NB4 (cell line): ENCODE measurements around the gene NDUFV1.

Experiments
- MYC ChIP-seq: IDR thresholded peaks from 2 replicates; pipeline ENCODE4 v1.6.1; 2011; ENCODE audit warnings: low read depth, low read length
- POLR2A ChIP-seq: IDR thresholded peaks from 2 replicates; pipeline ENCODE4 v1.6.1; 2011; ENCODE audit warnings: mild to moderate bottlenecking; ENCODE audit not compliant: insufficient read length; ENCODE audit errors: extremely low read depth
- TF ChIP-seq, protein P1 (sequence below): IDR thresholded peaks from one replicate; pipeline ENCODE4 v1.5.1; 2012; ENCODE audit warnings: low read depth, low read length

DNA sequence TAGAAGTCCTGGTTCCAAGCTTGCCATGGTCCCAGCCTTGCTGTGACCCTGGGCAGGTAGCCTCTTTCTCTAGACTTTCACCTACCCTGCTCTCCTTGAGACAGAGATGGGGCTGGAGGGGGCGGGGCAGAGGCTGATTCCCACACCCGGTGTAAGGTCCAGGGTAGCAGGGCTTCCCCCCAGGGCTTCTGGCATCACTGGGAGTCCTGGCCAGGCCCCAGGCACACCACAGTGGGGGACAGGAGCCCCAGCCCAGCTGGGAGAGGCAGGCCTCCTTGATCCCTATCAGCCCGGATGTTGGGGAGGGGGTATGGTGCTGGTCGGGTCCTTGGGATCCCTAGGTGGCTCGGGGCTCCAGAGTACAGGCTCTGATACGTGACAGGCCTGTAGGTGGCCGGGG lies 24.7 kb downstream of the NDUFV1 start:
- TF ChIP-seq POLR2A: no peak
- TF ChIP-seq, protein P1, sequence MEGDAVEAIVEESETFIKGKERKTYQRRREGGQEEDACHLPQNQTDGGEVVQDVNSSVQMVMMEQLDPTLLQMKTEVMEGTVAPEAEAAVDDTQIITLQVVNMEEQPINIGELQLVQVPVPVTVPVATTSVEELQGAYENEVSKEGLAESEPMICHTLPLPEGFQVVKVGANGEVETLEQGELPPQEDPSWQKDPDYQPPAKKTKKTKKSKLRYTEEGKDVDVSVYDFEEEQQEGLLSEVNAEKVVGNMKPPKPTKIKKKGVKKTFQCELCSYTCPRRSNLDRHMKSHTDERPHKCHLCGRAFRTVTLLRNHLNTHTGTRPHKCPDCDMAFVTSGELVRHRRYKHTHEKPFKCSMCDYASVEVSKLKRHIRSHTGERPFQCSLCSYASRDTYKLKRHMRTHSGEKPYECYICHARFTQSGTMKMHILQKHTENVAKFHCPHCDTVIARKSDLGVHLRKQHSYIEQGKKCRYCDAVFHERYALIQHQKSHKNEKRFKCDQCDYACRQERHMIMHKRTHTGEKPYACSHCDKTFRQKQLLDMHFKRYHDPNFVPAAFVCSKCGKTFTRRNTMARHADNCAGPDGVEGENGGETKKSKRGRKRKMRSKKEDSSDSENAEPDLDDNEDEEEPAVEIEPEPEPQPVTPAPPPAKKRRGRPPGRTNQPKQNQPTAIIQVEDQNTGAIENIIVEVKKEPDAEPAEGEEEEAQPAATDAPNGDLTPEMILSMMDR: no peak
- TF ChIP-seq MYC: no peak
